Fibroblast of mammary gland (primary cell): ENCODE measurements around the gene MAP2K1.
"Not testable (repeated sequence)": the region's sequence is repeated elsewhere in the genome, so short reads cannot be mapped to it uniquely, and the experiment has no call there.

ENCODE experiments used
- DNase-seq: peaks from one replicate; pipeline ENCODE4 v3.0.0-alpha.2; 2010; ENCODE audit warnings: low read depth
- H3K4me3 ChIP-seq: 2 replicates; pipeline ENCODE4 v1.5.1; 2011; ENCODE audit warnings: low read depth, mild to moderate bottlenecking, low read length, moderate library complexity; ENCODE audit not compliant: control insufficient read depth
- CTCF ChIP-seq: conservative IDR thresholded peaks from 2 replicates; pipeline ENCODE4 v1.5.1; 2011; ENCODE audit warnings: low read depth, low read length, inconsistent platforms; ENCODE audit not compliant: control insufficient read depth, insufficient read depth

The MAP2K1 gene

GRCh38 chr15:66491846-66492245 lies 105.1 kb downstream of the MAP2K1 start:
- DNase-seq, result no peak
- TF ChIP-seq CTCF, result no peak
- no peak overlapping the region for H3K4me3 ChIP-seq

- TF ChIP-seq CTCF, result no peak
- DNase-seq, result no peak
- no peak overlapping the region for H3K4me3 ChIP-seq
These were observed 107.5 kb downstream of the MAP2K1 start for GRCh38 chr15:66494262-66494661.

GRCh38 chr15:66496951-66497501 lies 110.3 kb downstream of the MAP2K1 start:
- peak overlapping the region; percentile 94 for H3K4me3 ChIP-seq
- no peak for DNase-seq
- no peak for TF ChIP-seq CTCF

DNA sequence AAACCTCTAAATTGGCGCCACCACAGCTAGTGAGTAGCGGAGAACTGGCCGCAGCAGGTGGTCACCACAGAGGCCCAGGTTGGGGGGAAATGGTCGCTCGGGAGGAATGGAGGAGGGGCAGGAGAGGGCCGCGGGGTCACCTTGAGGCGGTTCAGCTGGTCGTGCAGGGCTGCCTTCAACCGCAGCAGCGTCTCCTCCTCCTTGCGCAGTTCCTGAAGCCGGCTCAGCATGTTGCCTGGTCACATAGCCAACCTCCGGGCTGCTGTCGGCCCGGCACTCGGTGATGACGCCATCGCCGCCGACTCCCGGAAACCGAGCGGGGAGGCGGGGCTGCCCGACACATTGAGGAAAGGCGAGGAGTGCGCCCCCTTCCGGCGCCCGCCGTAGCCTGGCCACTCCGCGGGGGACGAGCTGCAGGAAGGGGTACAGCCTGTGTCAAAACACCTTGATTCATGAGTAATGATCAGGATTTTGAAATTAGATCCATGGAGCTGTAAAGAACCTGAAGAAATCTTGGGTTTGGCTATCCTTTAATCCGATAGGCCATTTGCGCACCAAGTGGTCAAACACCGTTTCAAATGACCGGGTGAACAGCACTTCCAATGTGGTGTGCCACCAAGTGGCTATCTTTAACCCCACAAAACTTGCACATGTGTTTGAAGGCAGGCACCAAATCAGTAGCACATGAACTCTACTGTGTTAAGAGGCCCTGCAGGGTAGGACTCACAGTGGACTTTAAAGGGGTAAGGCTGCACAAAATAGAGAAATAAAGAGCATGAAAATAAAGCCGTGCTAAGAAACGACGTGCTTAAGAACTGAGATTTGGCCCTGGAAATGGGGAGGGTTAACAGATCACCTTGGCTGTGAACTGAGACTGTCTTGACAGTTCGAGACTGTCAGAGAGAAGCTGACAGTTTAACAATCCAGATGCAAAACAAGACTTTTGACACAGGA lies 111.1 kb downstream of the MAP2K1 start, which contains the start of gene SNAPC5:
Gene SNAPC5 (minus strand): TSS at position 261 of the 954 bp plus-strand sequence. CDS start 31 bp downstream, at position 230.
- H3K4me3 ChIP-seq, result peak within 1 kb of the TSS; percentile 94
- peak; percentile 91 for DNase-seq
- TF ChIP-seq CTCF, result peak; percentile 78

DNA sequence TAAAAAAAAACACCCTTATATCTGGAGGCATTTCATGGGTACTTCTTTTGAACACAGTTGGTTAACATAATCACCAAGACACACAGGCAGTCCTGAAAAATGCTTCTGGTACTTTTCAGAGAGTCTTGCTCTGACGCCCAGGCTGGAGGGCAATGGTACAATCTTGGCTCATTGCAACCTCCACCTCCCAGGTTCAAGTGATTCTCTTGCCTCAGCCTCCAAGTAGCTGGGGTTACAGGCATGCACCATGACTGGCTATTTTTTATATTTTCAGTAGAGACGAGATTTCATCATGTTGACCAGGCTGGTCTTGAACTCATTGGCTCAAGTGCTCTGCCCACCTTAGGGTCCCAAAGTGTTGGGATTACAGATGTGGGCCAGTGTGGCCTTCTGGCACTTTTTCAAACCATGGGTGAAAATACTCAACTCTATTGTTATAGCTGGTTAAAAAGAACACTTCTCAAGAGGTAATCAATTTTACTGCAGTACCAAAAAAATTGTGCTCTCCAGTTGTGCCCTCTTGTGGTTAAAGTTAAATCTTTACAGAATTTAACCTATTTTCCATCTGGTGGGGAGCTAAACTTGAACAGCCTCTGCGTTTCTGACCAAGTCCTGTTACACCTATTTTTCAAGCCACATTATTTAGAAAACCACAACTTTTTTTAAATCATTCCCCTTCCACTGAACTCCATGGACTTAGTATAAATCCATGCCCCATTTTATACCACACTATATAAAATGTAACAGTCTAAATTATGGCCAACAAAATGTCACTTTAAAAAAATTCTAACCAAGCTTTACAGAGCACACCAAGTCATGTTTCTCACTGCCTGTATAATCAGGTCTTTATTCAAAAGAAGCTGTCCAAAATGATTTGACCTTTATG lies 112.0 kb downstream of the MAP2K1 start:
- DNase-seq, result peak; percentile 59
- H3K4me3 ChIP-seq, result no peak overlapping the region
- TF ChIP-seq CTCF, result peak; percentile 39

GRCh38 chr15:66500346-66500745 lies 113.6 kb downstream of the MAP2K1 start:
- not testable (repeated sequence) for DNase-seq, H3K4me3 ChIP-seq

- DNase-seq, result no peak
- peak overlapping the region; percentile 88 for H3K4me3 ChIP-seq
- no peak for TF ChIP-seq CTCF
These were observed 115.8 kb downstream of the MAP2K1 start for GRCh38 chr15:66502491-66502890.

DNA sequence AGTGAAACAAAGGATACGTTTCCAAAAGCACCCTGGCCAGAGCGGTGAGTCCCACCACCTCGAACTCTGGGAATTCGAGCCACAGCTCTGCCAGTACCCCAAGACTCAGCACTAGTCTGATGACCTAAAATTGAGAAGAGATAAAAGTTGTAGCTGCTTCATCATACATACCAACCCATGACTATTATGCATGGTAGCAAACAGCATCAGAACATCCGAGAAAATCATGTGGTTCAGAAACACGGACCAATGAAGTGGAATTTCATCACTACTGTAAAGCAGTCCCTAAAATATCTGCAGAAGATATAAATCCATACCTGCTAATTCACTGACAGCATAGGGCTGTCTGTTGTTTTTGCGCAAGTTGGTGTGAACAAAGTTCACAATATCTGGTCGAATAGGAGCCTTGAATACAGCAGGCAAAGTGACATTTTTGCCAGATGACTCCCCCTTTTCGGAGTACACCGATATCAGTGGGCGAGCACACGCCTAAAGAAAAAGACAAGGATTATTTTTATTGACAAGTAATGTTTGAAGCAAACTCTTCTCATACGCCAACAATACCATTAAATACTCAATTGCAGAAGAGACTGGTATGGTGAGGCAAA lies 116.4 kb downstream of the MAP2K1 start:
- DNase-seq, result peak; percentile 54
- peak overlapping the region; percentile 88 for H3K4me3 ChIP-seq
